ENCODE results near the gene SBF1.

The SBF1 gene

DNA sequence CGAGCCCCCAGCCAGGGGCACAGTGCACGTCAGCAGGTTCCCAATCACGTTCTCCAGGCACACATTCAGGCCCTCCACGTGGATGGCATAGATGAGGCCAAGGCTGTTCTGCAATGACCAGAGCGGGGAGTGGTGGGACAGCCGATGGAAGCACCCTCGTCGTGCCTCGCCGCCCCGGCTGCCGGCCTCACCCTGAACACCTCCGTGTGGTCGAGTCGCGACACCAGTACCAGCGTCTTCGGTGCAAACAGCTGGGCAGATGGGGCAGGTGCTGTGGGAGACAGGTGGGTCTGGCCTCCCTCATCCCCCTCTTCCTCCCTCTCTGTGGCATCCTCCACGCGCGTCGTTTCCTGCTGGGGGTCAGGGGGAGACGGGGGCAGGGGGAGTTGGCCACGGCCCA is 7.5 kb downstream of the SBF1 start:
- no peak for DNase-seq

DNA sequence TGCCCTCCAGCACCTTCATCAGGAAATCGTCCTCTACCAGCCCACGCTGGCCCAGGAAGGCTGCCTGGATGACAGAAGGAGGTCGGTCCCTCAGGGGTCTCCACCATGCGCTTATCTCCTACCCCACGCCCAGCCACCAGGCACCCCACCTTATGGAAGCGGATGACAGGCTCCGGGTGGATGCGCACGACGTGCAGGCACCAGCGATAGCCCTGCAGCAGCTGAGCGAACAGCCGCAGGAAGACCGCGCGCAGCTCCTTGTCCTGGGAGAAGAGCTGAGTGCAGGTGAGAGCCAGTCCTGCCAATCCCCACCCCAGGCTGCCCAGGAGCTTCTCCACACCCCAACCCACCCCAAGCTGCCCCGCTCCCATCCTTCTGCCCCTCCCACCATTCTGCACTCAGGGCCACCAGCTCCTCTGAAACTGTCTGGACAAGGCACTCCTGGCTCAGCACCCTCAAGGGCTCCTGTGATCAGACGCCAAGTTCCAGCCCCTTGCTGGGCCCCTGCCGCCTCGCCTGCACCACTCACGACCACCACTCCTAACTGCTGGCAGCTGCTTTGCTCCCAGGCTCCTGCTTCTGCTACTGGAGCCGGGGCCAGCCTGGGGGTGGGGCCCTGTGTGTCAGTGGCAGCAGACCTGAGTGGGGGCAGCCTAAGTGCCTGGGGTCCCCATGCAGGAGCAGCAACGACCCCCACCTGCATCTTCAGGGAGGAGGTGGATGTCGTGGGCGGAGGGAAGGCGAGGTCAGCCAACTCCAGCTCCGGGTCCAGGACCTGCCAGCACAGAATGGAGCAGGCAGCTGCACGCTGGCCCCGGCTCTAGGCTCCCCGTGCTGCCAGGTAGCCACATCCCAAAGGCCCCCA is 9.5 kb downstream of the SBF1 start:
- DNase-seq: no peak

DNA sequence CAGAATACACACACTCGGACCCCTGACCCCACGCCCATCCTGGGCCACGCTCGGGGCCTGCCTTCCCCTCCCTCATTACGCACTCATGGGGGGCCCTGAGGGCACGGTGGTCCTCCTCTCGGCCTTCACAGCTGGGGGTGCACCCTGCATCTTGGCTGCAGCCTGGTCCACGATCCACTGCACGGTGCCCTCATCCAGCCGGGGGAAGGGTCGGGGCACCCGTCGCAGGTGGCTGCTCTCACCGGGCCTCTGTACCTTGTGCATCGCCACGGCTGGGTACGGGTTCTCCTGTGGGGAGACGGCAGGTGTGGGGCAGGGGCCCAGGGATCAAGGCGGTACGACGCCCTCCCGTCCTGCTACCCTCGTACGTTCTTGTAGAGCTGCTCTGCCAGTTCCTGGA is 10.4 kb downstream of the SBF1 start:
- no peak for DNase-seq

DNA sequence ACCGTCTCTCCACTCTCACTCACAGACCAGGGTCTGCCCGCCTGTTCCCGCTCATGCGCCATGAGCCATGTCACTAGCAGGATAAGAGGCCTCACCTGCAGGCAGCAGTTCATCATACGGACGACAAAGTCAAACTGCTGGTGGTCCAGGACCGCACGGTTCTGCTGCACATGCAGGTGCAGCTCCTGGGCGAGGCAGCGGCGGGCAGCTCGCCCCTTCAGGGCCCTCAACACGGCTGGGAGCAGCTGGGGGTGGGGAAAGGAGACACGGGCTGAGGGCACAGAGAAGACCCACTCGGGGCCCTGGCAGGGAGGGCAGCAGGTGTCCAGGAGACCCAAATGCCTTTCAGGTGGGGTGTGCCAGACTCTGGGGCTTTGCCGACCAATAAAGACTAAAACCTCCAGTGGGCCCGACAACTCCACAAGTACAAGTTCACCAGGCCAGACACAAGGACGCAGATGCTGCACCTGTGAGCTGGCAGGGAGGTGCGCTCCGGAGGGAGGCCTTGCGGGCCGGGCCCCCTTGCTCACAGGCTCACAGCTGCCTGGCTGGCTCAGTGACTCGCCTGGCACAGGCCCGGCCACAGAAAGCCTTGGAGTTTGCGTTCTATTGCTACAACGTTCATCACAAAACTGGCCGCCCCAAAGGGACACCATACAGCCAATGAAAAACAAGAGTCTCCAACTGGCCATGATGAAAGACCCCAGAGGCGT is 11.5 kb downstream of the SBF1 start:
- no peak for DNase-seq

DNA sequence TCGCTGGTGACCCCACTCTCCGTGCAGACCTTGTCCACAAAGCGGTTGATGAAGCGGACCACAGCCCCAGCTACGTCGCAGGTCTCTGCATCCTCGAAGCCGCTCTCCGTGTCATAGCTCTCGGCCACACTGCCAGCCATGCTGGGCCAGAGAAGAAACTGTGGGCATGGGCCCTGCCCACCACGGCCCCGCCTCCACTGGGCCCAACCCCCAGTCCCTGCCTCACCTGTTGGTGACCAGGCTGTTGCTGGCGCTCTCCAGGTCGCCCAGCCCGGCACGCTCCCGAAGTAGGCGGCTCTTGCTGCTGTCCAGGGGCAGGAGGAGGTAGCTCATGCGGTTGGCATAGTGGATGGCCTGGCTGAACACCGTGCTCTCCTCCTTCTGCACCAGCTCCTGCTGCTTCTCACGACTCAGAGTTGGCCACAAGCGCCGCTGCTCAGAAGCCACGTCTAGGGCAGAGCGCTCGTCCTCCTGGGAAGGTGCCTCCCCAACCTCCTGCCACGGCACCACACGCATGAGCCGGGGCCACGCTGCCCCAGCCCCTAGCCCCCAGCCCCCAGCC is 12.8 kb downstream of the SBF1 start:
- DNase-seq: no peak

DNA sequence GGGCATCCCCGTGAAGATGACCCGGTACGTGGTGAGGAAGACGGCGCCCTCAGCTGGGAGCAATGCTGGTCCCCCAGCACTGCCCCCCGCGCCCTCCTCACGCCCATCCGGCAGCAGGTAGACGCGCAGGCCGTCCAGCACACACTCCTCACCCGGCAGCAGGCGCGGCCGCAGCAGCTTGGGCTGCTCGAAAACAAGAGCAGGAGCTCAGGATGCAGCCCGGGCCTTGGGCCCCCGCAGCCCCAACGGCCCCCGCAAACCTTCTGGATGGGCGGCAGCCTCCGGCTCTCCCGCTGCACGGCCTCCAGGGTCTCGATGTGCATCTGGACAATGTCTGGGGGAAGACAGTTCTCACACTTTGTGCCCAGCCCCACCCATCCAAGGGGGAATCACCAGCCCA is 13.3 kb downstream of the SBF1 start:
- DNase-seq: no peak

DNA sequence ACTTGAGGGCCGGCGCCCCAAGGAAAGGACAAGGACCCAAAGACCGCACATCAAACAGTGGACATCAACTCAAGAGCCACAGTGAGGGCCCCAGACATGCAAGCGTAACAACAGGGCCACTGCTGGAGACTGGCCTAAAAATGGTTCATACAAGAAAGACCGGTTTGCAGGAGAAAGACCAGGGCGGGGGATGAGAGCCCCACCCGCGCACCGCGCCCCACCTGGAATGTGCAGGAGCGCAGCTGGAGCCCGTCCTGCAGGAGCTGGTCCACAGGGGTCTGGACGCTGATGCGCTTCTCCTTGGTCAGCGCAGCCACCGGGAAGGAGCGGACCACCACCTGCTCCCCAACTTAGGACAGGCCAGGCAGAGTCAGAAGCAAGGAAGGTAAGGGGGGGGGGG is 13.9 kb downstream of the SBF1 start:
- DNase-seq: no peak

DNA sequence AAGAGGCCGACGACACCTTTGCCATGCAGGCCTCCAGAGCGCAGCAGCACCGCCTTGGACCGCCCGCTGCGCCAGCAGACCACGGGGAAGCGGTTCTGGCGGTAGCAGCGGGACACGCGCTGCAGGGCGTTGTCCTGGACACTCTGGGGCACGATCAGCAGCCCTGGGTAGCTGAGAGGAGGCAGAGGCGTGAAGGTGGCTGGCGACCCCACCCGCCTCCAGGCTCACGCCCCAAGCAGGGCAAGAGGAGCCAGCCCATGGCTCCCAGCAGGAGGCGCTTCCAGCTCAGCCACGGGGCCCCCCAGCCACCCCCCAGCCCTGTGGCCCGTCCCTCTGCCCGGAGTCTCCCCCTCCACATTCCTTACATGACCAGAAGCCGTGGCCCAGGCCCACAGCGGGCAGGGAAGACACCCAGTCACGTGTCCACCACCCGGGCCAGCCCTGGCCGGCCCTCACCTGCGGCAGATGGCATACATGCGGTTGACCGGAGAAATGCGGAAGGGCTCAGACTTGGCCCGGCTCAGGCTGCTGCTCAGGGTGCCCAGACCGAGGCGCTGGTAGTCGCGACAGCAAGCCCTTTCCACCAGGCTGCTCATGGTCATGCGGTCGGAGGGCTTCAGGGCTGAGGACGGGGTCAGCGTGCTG is 15.2 kb downstream of the SBF1 start:
- no peak for DNase-seq

DNA sequence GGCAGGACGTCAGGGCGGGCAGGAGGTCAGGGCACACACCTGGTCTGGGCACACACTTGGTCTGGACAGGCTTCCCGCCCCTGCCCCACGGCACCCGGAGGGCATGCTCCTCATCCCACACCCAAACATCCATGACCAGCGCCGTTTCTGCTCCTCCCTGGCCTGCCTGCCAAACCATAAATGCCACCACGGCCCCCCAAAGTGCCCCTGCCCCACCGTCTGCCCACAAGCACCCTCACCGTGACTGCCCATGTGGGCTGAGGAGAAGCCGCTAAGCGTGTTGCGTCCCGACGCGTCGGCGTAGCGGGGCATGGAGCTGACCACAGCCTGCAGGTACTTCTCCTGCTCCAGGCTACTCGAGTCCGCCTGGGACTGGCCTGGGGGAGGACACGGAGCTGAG is 15.8 kb downstream of the SBF1 start:
- no peak for DNase-seq

DNA sequence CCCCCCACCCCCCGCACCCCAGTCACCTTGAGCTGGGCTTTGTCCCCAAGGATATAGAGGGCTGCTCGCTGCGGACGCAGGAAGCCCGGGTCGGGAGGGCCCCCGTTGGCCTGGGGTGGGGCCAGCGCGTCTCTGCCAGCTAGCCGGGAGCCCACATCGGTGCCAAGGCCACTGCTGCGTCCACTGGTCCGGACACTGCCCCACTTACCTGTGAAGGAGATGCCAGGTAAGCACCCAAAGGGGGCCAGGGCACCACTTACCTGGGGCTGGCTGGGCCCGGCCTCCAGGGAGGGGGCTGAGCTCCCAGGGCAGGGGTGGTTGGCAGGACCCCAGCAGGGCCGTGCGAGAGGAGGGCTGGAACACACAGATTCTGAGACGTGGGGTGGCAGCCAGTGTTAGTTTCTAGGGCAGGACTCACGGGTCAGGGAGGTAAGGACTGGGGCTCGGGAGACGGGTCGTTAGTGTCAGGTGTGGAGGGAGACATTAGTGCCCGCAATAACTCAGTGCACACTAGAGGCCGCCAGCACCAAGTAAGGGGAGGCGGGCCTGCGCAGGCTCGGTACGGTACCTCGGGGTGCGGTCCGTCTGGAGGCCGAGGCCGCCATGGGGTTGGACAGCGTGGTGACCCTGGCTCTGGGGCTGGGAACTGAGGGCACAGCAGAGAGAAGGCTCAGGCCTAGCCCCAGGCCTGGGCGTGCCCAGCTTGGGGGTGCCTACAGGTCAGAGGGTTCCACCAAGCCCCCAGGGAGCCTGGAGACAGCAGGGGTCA is 18.2 kb downstream of the SBF1 start:
- DNase-seq: no peak

DNA sequence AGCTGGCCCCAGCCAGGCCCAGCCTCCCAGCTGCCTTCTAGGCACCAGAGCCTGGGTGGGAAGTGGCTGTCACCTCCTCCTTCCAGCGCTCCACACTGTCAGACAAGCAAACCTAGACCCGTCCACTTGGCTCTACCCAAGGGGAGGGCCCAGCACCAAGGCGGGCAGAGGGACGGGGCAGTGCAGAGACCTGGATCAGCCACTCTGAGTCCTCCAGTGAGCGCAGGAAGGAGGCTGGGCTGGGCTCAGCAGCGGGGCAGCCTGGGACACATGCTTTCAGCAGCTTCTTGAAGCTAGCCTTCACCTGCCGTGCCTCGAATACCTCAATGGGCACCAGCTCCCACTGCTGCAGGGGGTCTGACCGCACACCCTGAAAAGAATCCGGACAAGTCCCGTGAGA is 18.8 kb downstream of the SBF1 start:
- DNase-seq: no peak

DNA sequence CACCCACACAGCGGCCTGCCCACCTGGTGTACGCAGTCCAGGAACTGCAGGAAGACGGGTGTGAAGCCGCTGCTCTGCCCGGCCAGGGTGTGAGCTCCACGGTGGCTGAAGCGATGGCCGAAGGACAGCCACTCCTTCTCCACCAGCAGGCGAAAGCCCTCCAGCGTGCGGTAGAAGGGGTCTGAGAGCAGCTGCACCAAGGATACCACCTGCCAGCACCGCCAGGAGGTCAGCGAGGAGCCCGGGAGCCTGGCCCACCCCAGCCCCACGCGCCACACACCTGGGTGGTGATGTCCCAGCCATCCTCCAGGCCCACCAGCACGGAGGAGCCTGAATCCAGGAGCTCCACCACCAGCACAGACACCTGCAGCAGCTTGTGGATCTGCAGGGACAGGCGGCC is 19.6 kb downstream of the SBF1 start:
- DNase-seq: no peak

DNA sequence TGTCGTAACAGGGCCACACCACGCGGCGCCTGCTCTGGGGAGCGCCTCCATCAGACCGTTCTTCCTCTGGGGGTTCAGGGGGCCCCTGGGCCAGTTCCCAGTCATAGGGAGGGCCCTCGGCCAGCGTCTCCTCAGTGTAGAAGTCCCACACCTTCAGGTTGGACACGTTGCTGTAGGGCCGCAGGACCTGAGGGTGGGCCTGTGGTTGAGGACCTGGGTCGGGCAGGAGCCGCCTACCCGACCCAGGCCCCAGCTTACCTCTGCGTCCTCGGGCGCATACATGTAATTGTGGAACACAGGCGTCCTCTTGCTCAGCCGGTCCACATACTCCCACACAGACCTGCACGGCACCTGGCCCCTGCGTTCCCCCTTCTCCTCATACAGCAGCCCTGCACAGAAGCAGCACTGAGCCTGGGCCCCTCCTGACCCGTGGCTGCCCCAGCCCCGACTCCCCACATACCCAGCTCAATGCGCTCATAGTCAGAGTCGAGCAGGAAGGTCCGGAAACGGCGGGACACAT is 20.2 kb downstream of the SBF1 start:
- DNase-seq: no peak

DNA sequence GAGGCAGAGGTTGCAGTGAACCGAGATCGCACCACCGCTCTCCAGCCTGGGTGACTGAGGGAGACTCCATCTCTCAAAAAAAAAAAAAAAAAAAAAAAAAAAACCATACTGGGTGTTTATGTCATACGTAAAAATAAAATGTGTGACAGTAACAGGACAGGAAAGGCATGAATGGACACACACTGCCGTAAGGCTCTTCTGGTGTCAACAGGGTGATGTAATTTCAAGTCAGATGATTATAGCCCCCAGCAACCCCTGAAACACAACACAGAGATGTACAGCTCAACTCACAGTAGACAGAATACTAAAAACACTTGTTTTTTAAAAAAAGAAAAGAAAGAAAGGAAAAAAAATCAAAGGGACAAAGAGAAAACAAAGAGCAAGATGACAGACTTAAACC is 22.2 kb downstream of the SBF1 start:
- no peak for DNase-seq

DNA sequence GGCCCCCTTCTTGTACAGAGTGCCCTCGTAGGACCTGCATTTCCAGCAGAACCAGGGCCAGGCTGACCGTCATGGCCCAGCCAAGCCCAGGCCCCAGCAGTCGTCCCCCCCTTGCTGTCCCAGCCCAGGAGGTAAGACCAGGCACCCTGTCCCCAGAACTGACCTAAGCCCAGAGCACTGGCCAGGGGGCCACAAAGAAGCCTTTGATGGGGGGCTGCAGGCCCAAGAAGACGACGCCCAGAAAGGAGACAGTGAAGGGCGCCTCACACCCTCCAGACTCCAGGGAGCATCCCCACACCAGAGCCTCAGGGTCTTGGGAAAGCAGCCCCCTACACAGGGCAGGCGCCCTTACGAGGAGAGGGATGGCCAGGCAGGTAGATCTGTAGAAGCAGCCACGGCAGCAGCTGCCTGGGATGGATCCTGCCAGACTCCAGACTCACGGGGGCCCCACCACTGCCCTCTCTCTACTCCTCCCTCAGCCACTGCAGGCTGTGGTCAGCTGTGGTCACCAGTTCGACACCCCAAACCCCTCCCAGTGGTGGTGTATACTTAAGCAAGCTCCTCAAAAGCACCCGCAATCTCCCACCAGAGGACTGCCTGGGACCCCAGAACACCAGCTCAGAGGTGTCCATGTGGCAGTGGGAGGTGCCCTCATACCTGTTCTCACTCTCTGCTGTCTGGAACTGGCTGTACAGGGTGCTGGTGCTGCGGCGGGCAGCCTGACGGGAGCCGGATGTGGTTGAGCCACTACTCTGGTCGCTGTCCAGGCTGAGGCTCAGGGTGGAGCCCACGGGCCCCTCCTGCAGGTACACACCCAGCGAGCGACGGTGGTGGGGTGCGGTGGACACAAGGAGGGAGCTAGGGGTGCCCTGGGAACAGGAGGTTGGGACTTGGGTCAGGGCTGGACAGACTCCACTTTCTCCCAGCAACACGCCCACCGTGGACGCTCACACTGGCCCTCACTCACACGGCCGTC is 27.0 kb downstream of the SBF1 start:
- no peak for DNase-seq

DNA sequence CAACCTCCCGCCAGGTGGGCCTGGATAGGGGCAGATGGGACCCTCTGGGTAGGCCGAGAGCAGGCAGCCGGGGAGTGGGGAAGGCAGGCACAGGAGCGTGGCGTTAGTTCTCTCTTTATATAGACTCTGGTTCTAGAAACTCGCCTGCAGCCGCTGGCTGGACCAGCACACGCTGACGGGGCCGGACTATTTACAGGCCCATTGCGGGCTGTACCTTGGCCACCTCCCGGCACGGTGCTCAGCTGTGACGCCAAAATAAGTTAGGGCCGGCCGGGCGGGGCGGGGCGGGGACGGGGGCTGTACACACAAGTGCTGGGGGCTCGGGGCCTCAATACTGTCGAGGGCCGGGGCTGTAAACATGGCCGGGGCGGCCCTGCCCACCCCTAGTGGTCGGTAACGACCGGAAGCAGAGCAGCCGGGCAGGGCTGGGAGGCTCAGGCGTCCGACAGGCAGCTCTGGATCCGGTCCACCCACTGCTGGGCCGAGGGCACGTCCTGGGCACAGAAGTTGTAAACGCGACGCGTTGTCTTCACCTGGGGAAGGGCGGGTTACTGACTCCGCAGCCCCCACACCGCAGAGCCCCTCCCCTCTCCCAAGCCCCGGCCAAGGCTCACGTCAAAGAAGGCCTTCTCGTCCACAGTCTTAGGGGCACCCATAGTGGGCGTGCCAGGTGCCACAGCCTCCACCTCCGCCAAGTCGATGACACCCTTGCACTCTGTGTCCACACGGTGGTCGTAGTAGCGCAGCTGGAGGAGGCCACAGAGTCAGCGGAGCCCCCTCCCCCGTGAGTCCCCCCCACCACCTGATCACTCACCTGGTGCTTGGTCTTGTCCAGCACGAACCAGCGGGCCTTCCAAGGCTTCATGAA is 27.9 kb downstream of the SBF1 start:
- DNase-seq: no peak

DNA sequence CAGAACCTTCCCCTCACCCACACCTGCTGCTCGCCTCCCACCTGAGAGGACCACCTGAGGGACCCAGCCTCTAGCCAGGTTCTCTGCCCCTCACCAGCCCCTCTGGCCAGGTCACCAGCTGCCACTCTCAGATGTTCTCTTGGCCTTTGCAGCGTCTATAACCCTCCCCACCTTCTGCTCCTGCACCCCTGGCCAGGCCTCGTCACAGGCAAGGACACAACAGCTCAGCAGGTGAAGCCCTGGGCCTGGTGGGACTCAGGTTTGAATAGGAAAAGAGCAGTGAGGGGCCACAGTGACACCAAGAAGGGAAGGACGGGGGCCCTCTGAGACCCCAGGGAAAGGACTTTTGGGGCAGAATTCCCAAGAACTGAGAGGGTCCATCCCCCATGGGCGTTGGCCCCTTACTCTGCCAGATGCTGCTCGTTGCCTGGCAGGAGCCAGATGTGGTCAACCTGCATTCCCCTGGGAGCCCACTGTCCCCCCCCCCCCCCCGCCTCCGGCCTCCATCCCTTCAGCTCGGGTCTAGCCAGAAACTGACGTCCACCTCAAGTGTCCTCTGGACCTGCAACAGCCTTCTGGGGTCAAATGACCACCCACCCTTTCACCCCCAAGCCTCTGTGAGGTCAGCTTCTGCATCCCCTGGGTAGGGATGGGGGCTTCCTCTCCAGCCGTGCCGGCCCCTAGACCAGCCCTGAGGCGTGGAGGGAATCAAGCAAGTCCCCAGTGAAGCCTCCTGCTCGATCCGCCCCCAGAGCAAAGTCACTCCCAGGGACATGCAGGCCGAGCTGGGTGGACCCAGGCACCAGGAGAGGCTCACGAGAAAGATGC is 28.7 kb downstream of the SBF1 start:
- DNase-seq: no peak

DNA sequence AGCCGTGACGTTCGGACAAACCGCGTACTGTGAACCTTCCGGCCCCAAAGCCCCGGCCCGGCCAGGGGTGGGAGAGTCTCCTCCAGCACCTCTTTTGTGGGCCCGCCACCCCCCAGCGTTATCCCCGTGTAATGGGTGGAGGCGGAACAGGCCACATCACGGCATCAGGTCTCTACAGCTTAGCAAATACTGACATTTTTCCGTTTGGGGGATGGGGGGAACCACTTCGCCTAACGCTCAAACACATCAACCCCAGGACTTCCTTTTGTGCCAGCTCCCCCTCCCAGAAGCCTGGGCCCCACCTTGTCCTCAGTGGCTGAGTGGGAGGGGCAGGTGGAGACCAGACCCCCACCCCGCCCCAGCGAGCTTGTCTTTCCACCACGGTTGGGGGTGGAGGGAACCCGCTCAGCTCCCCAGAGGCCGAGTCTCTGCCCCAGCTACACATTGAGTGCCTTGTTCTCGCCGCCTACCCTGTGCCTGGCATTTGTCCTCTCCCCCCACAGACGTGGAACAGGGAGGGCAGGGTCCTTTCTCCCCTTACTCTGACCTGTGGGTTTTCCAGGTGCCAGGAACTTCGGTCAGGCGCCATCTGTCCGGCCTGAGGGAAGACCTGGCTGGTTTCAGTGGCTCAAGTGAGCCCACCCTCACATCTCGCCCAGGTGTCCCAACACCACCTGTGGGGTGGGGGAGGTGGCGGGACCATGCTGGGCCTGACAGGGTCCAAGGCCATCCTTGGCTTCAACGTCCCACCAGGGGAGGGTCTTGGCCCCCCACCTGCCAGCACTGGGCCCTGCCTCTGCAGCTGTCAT is 29.6 kb downstream of the SBF1 start:
- peak; percentile 46 for DNase-seq

DNA sequence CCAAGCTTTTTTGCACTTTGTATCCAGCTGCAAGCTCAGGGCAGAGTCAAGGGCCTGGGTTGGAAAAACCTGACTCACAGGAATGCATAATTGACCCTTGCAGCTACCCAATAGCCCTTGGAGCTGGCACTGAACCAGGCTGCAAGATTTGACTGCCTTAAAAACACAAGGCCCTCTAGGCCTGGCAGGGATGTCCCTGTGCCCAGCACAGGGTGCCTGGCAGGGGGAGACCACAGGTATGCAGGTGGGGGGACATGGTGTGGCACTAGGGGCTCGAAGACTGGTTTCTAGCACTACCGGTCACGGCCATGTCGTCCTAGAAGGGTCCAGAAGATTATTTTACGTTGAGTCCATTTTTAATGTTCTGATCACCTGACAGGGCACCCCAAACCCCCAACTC is 30.2 kb downstream of the SBF1 start:
- no peak for DNase-seq

Measured in CD4-positive, alpha-beta T cell treated with Interleukin-4 for 4 hours (primary cell).